ENCODE data around the gene SMLR1. TPM values are rescaled to one million over a fixed set of nuclear protein-coding genes. Genes with fewer than 3 reads are reported as not detected.

Gene SMLR1
- total RNA-seq, 1 experiment from 2014 or later, result not detected

GRCh38 chr6:130778946-130779657 lies 48.1 kb upstream of the SMLR1 start:
- Histone ChIP-seq H3K27ac (ENCODE audit: low read depth, low read length) (no peak overlapping the region), H3K79me2 (ENCODE audit: insufficient read depth, low read length) (no peaks in the 10 kb centered on the region), H2AFZ (ENCODE audit: low read depth, low read length, poor library complexity, severe bottlenecking) (no peak overlapping the region), H3K9me2 (ENCODE audit: insufficient read depth) (no peaks in the 10 kb centered on the region), H3K4me3 (replicated peaks in 1 of 2; ENCODE audit: low read depth in 1 of 2, low read length in 2 of 2) (no peak overlapping the region), H4K20me1 (ENCODE audit: insufficient read depth) (no peaks in the 10 kb centered on the region), H3K36me3 (ENCODE audit: control insufficient read depth in 1 of 2, insufficient read depth in 2 of 2, low read length in 2 of 2) (no peaks in the 10 kb centered on the region), H3K4me1 (ENCODE audit: control insufficient read depth in 1 of 2, insufficient read depth in 2 of 2, low read length in 2 of 2) (no peaks in the 10 kb centered on the region), H3K9me3 (ENCODE audit: control insufficient read depth in 1 of 2, insufficient read depth in 1 of 2, low read depth in 1 of 2, low read length in 2 of 2) (no peaks in the 10 kb centered on the region), H3K4me2 (ENCODE audit: low read length) (no peak overlapping the region), H3K27me3 (ENCODE audit: insufficient read depth, low read length) (no peaks in the 10 kb centered on the region), H3K9ac (ENCODE audit: low read length) (no peak overlapping the region)
- TF ChIP-seq REST (IDR thresholded peaks at IDR 0.05; ENCODE audit: low read depth) (no peak), SP1 (IDR thresholded peaks at IDR 0.05; ENCODE audit: low read depth) (no peak)
- no TSS peak for BruUV-seq (replicated peaks)
- ChIA-PET RAD21 (ENCODE audit: low non-redundant PET in 1 of 2, low total read pairs in 2 of 2, uncharacterized antibody in 2 of 2, unreplicated experiment in 2 of 2) (no interaction called here), POLR2A (no interaction called here), CTCF (no interaction called here)
- ATAC-seq (no peak), DNase-seq (ENCODE audit: low read depth, low spot score) (no peak)
- intact Hi-C loops (cut with micrococcal nuclease), result no loop called here

GRCh38 chr6:130779658-130780033 lies 47.6 kb upstream of the SMLR1 start:
- H4K20me1 ChIP-seq (ENCODE audit: insufficient read depth), result no peaks in the 10 kb centered on the region
- POLR2A ChIA-PET, result no interaction called here
- no peak overlapping the region for H3K4me2 ChIP-seq (ENCODE audit: low read length)
- no peaks in the 10 kb centered on the region for H3K9me2 ChIP-seq (ENCODE audit: insufficient read depth)
- intact Hi-C loops (cut with micrococcal nuclease), result no loop called here
- RAD21 ChIA-PET (ENCODE audit: low non-redundant PET in 1 of 2, low total read pairs in 2 of 2, uncharacterized antibody in 2 of 2, unreplicated experiment in 2 of 2), result no interaction called here
- no peaks in the 10 kb centered on the region for H3K79me2 ChIP-seq (ENCODE audit: insufficient read depth, low read length)
- ATAC-seq (no peak), DNase-seq (ENCODE audit: low read depth, low spot score) (no peak)
- no peaks in the 10 kb centered on the region for H3K27me3 ChIP-seq (ENCODE audit: insufficient read depth, low read length)
- TF ChIP-seq REST (IDR thresholded peaks at IDR 0.05; ENCODE audit: low read depth) (no peak), CBX3 (IDR thresholded peaks at IDR 0.05; ENCODE audit: low read depth) (no peak), SIN3A (IDR thresholded peaks at IDR 0.05; ENCODE audit: low read depth) (no peak), POLR2AphosphoS5 (IDR thresholded peaks at IDR 0.05; ENCODE audit: low read depth, low read length) (no peak), ZFX (IDR thresholded peaks at IDR 0.05) (no peak), EGR1 (IDR thresholded peaks at IDR 0.05; ENCODE audit: low read depth) (no peak), ZBTB33 (IDR thresholded peaks at IDR 0.05; ENCODE audit: extremely low read depth, insufficient replicate concordance, low read length) (no peak), SP1 (IDR thresholded peaks at IDR 0.05; ENCODE audit: low read depth) (no peak), ATF3 (IDR thresholded peaks at IDR 0.05) (no peak)
- H3K36me3 ChIP-seq (ENCODE audit: control insufficient read depth in 1 of 2, insufficient read depth in 2 of 2, low read length in 2 of 2), result no peaks in the 10 kb centered on the region
- H3K4me3 ChIP-seq (replicated peaks in 1 of 2; ENCODE audit: low read depth in 1 of 2, low read length in 2 of 2), result no peak overlapping the region
- no peak overlapping the region for H2AFZ ChIP-seq (ENCODE audit: low read depth, low read length, poor library complexity, severe bottlenecking)
- CTCF ChIA-PET, result no interaction called here
- BruUV-seq (replicated peaks), result no TSS peak
- no peak overlapping the region for H3K9ac ChIP-seq (ENCODE audit: low read length)
- no peaks in the 10 kb centered on the region for H3K9me3 ChIP-seq (ENCODE audit: control insufficient read depth in 1 of 2, insufficient read depth in 1 of 2, low read depth in 1 of 2, low read length in 2 of 2)
- H3K4me1 ChIP-seq (ENCODE audit: control insufficient read depth in 1 of 2, insufficient read depth in 2 of 2, low read length in 2 of 2), result no peaks in the 10 kb centered on the region
- H3K27ac ChIP-seq (ENCODE audit: low read depth, low read length), result no peak overlapping the region

All from HCT116 (cell line).